GM21576 (cell line): ENCODE results near the gene SLC16A7.
"Not testable (repeated sequence)": the region's sequence is repeated elsewhere in the genome, so short reads cannot be mapped to it uniquely, and the experiment has no call there.

Source experiments
- ATAC-seq: cut with Tn5 transposase; IDR thresholded peaks from one replicate; pipeline ENCODE4 v1.9.1; 2021; ENCODE audit warnings: mild to moderate bottlenecking, moderate library complexity; ENCODE audit not compliant: unreplicated experiment

SLC16A7 gene

GRCh38 chr12:59595883-59596540, at the start of gene SLC16A7:
Gene SLC16A7 (plus strand): TSS chr12:59596029. CDS start chr12:59704802, 108,773 bp downstream.
- peak; percentile 59 for ATAC-seq

- no peak for ATAC-seq
Measured at GRCh38 chr12:59548930-59549329, 46.9 kb upstream of the SLC16A7 start.

GRCh38 chr12:59559696-59560095, 36.1 kb upstream of the SLC16A7 start:
- ATAC-seq: no peak

GRCh38 chr12:59570145-59570544, 25.7 kb upstream of the SLC16A7 start:
- ATAC-seq: no peak

GRCh38 chr12:59574406-59574805, 21.4 kb upstream of the SLC16A7 start:
- no peak for ATAC-seq

GRCh38 chr12:59575826-59576225, 20.0 kb upstream of the SLC16A7 start:
- no peak for ATAC-seq

GRCh38 chr12:59578254-59578653, 17.6 kb upstream of the SLC16A7 start:
- ATAC-seq: no peak

GRCh38 chr12:59579631-59580030, 16.2 kb upstream of the SLC16A7 start:
- no peak for ATAC-seq

GRCh38 chr12:59580050-59580449, 15.8 kb upstream of the SLC16A7 start:
- no peak for ATAC-seq

GRCh38 chr12:59583003-59583712, 12.7 kb upstream of the SLC16A7 start:
- no peak for ATAC-seq

- no peak for ATAC-seq
Measured at GRCh38 chr12:59587710-59588109, 8.1 kb upstream of the SLC16A7 start.

GRCh38 chr12:59593761-59594160, 2.1 kb upstream of the SLC16A7 start:
- ATAC-seq: no peak

- no peak for ATAC-seq
Measured at GRCh38 chr12:59594943-59595500, 807 bp upstream of the SLC16A7 start.

GRCh38 chr12:59595565-59595882, 305 bp upstream of the SLC16A7 start:
- ATAC-seq: no peak

GRCh38 chr12:59597385-59597781, 1.6 kb downstream of the SLC16A7 start:
- ATAC-seq: peak; percentile 49

- no peak for ATAC-seq
Measured at GRCh38 chr12:59600171-59600570, 4.3 kb downstream of the SLC16A7 start.

GRCh38 chr12:59603754-59604153, 7.9 kb downstream of the SLC16A7 start:
- ATAC-seq: no peak

- not testable (repeated sequence) for ATAC-seq
Measured at GRCh38 chr12:59612823-59613434, 17.1 kb downstream of the SLC16A7 start.

GRCh38 chr12:59615392-59616165, 19.8 kb downstream of the SLC16A7 start:
- no peak for ATAC-seq

GRCh38 chr12:59619461-59620240, 23.8 kb downstream of the SLC16A7 start:
- ATAC-seq: no peak
